Prostate gland (tissue), 2 donors: Measurements from ENCODE around the gene FOXL1. TPM values are rescaled to one million over a fixed set of nuclear protein-coding genes. Genes with fewer than 3 reads are reported as not detected.

Experiments
- DNase-seq: peaks from one replicate; pipeline ENCODE4 v3.0.0-alpha.2; 2019; ENCODE audit warnings: low spot score
- H3K27ac ChIP-seq, 2 donors: fragments of 200-600 bp; sonication (generic); 2 replicates each; pipeline ENCODE4 v1.5.1; 2017 to 2019
- H3K27me3 ChIP-seq: fragments of 200-600 bp; sonication (generic); replicated peaks from 2 replicates; pipeline ENCODE4 v1.5.1; 2019; ENCODE audit not compliant: insufficient read depth
- H3K36me3 ChIP-seq, 2 donors: fragments of 200-600 bp; sonication (generic); 1 replicate in 1 of 2; 2 replicates in 1 of 2; pipeline versions ENCODE4 v1.5.1 to v1.8.1; 2017 to 2019
- H3K4me1 ChIP-seq: fragments of 200-600 bp; sonication (generic); replicated peaks from 2 replicates; pipeline ENCODE4 v1.5.1; 2019
- H3K4me3 ChIP-seq, 2 donors: fragments of 200-600 bp; sonication (generic); 2 replicates each; pipeline ENCODE4 v1.5.1; 2017 to 2019
- H3K9me3 ChIP-seq: fragments of 200-600 bp; sonication (generic); 2 replicates; pipeline ENCODE4 v1.5.1; 2017
- CTCF ChIP-seq, 4 experiments: fragments of 200-600 bp in 2 of 4; fragments of 450-650 bp in 2 of 4; sonication (generic) in 2 of 4; IDR thresholded peaks; 1 replicate in 3 of 4; 2 replicates in 1 of 4; pipeline ENCODE4 v1.5.1; 2016 to 2019; ENCODE audit warnings: antibody characterized with exemption in 4 of 4, mild to moderate bottlenecking in 2 of 4, moderate library complexity in 2 of 4
- POLR2A ChIP-seq: fragments of 450-650 bp; IDR thresholded peaks from one replicate; pipeline ENCODE4 v1.6.1; 2016; ENCODE audit warnings: antibody characterized with exemption, mild to moderate bottlenecking
- POLR2AphosphoS5 ChIP-seq: sonication (generic); formaldehyde crosslinking; IDR thresholded peaks from one replicate; pipeline ENCODE4 v1.6.1; 2017; ENCODE audit warnings: antibody characterized with exemption
- WGBS: methylation state at CpG from one replicate; pipeline ENCODE4 v1.1.5; 2018; 5-methylcytosine and 5-hydroxymethylcytosine counted together
- intact Hi-C: fragments of 100-400 bp; cut with DNase I; formaldehyde crosslinking; loops from one replicate; pipeline ENCODE4 v1.14.2; 2022
- total RNA-seq, 2 donors: library from RNA; depleted of rRNA; stranded (reverse); fragments of >200 nt; gene quantifications; one replicate each; pipeline ENCODE4 v1.1.0, GENCODE V29; 2016

Gene FOXL1
- total RNA-seq, 2 donors from 2014 or later: 0.87 to 8.6 TPM

DNA sequence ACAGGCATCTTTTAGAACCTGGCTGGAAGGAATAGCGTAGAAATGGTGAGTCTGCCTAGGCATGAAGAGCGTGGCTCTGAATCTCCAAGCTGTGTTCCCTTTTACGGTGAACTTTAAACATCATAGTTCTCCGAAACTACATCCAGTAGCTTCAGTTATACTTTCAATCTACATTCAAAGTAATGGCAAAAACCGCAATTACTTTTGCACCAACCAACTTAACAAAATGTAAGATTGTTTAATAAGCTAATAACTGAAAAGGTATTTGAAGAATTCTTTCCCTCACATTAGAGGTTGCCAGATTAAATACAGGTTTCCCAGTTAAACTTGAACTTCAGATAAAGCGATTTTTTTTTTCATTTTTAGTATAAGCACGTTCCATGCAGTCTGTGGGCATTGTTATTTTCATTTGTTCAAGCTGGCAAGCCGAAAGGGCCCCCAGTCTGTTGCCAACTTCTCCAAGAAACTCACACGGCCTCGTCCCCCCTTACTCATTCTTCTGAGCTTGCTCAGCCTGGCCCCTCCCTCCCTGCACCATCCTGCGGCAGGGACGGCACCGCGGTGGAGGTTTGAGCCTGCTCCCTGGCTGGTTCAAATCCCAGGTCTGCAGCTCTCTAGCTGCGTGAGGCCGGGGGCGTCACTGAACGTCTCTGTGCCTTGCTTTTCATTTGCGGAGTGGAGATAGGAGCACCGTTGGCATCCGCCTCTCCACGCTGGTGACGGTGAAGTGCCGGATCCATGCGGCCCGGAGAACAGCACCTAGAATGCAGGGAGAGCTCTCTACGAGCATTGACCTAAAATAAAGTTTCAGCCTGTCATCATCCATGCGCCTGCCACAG is 19.8 kb upstream of the FOXL1 start:
- no peaks in the 10 kb centered on the region for H3K9me3 ChIP-seq
- no peak for DNase-seq
- H3K36me3 ChIP-seq: no peaks in the 10 kb centered on the region
- no peaks in the 10 kb centered on the region for H3K4me1 ChIP-seq
- WGBS: 63% methylated on average over 28 of the region's 28 CpGs
- intact Hi-C loops: no loop called here
- H3K27me3 ChIP-seq: no peaks in the 10 kb centered on the region
- TF ChIP-seq POLR2AphosphoS5 (no peak), POLR2A (no peak), CTCF (IDR thresholded peaks at IDR 0.05) (no peak)
- no peak overlapping the region for H3K4me3 ChIP-seq
- no peak overlapping the region for H3K27ac ChIP-seq

- 76% methylated on average over 9 of the region's 9 CpGs for WGBS
- Histone ChIP-seq H3K4me3 (no peak overlapping the region), H3K4me1 (peaks cover 3% of the 10 kb centered on the region), H3K36me3 (no peaks in the 10 kb centered on the region), H3K9me3 (no peaks in the 10 kb centered on the region), H3K27ac (no peak overlapping the region), H3K27me3 (peaks cover under 1% of the 10 kb centered on the region)
- DNase-seq: no peak
- no peak for TF ChIP-seq POLR2A
- TF ChIP-seq POLR2AphosphoS5: no peak
- TF ChIP-seq CTCF (IDR thresholded peaks at IDR 0.05): no peak
- intact Hi-C loops: no loop called here
Observed at GRCh38 chr16:86559802-86560305, 18.5 kb upstream of the FOXL1 start.

GRCh38 chr16:86562356-86562755 is 16.0 kb upstream of the FOXL1 start:
- no peak for DNase-seq
- Histone ChIP-seq H3K27me3 (peaks cover 21% of the 10 kb centered on the region), H3K9me3 (no peaks in the 10 kb centered on the region), H3K4me1 (peaks cover 3% of the 10 kb centered on the region), H3K27ac (no peak overlapping the region), H3K36me3 (no peaks in the 10 kb centered on the region), H3K4me3 (no peak overlapping the region)
- 63% methylated on average over 6 of the region's 6 CpGs for WGBS
- TF ChIP-seq POLR2A (no peak), POLR2AphosphoS5 (no peak)
- intact Hi-C loops: no loop called here

DNA sequence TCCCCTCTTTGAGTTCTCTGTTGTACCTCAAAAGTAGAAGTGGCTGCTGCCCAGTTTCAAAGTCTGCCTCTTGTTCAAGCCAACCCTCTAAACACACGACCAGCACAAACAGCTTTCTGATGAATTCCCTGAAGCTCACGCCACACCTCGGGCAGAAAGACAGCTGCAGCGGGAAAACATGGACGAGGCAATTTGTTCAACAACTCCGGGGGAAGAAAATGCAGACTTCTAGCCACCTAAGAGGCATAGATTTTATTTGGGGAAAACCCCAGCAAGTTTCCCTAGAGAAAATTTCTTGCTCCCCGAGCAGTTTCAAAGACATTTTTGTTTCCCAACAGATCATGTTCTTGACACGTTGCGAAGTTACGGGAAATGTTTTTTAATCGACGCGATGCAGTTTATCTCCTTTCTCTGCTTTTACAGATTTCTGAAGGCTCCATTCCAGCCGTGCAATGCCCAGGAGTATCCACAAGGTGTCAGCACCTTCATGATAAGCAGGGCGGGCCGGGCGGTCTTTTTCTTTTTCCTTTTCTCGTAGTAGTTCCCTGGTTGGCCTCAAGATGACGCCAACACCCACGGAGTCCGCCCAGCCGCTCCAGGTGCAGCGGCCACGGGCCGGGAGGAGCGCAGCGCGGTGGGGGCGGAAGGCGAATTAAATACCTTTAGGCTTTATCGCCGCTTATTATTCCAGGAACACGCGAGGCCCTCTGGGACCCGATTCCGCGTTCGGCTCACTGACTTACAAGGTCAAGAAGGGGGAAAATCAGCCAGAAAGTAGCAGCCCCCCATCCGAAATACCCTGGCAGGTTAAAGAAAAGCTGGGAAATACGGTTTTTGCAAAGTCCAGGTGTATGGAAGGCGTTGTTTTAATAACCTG is 14.6 kb upstream of the FOXL1 start:
- H3K27me3 ChIP-seq: peaks cover 33% of the 10 kb centered on the region

More for the DNA sequence above, 14.6 kb upstream of the FOXL1 start:
- no peaks in the 10 kb centered on the region for H3K9me3 ChIP-seq
- no peaks in the 10 kb centered on the region for H3K36me3 ChIP-seq
- TF ChIP-seq CTCF (IDR thresholded peaks at IDR 0.05) (peak; percentile 100), POLR2AphosphoS5 (peak; percentile 70), POLR2A (no peak)
- H3K27ac ChIP-seq: no peak overlapping the region
- H3K4me3 ChIP-seq: no peak overlapping the region
- peaks cover 3% of the 10 kb centered on the region for H3K4me1 ChIP-seq
- intact Hi-C loops: loop anchor here (2.0 kb wide), 2 partner anchors 499 to 715 kb away; no protein-coding TSS in a partner anchor
- peak; percentile 90 for DNase-seq
- WGBS: under 1% methylated on average over 41 of the region's 41 CpGs
